Stimulated activated effector memory CD8-positive, alpha-beta T cell treated with anti-CD3 and anti-CD28 coated beads, Interleukin-12 subunit alpha, Interleukin-12 subunit beta, amount 100 ng/mL, for 72 hours (primary cell): ENCODE results near the gene GRAMD1A.

Source experiments
- ATAC-seq: fragments of 150-1000 bp; cut with Tn5 transposase; 2 replicates; pipeline ENCODE4 v1.10.0; 2021
- DNase-seq, 2 donors: peaks; one replicate each; pipeline ENCODE4 v3.0.0; 2021 to 2022; ENCODE audit warnings: low spot score in 2 of 2
- H3K27ac Mint-ChIP-seq: one replicate; pipeline ENCODE4 v1.8.0; 2022; ENCODE audit warnings: mild to moderate bottlenecking, mixed read lengths
- H3K36me3 Mint-ChIP-seq: one replicate; pipeline ENCODE4 v1.8.0; 2022; ENCODE audit warnings: mild to moderate bottlenecking, mixed read lengths
- H3K4me1 Mint-ChIP-seq: one replicate; pipeline ENCODE4 v1.8.0; 2022; ENCODE audit warnings: mixed read lengths
- H3K4me3 Mint-ChIP-seq: one replicate; pipeline ENCODE4 v1.8.0; 2022; ENCODE audit warnings: mild to moderate bottlenecking, mixed read lengths
- H3K9me3 Mint-ChIP-seq: one replicate; pipeline ENCODE4 v1.8.0; 2022; ENCODE audit warnings: mixed read lengths

GRAMD1A gene

GRCh38 chr19:35069696-35070095, 69.6 kb downstream of the GRAMD1A start:
- no peak overlapping the region for H3K27ac Mint-ChIP-seq
- no peaks in the 10 kb centered on the region for H3K9me3 Mint-ChIP-seq
- H3K4me3 Mint-ChIP-seq, result no peak overlapping the region
- no peak for DNase-seq
- H3K36me3 Mint-ChIP-seq, result no peaks in the 10 kb centered on the region
- no peak for ATAC-seq
- H3K4me1 Mint-ChIP-seq, result peaks cover 8% of the 10 kb centered on the region

GRCh38 chr19:35070471-35070870, 70.3 kb downstream of the GRAMD1A start:
- Mint-ChIP-seq H3K9me3 (no peaks in the 10 kb centered on the region), H3K36me3 (no peaks in the 10 kb centered on the region), H3K27ac (no peak overlapping the region), H3K4me1 (peaks cover 8% of the 10 kb centered on the region), H3K4me3 (no peak overlapping the region)
- ATAC-seq (no peak), DNase-seq (no peak)

DNA sequence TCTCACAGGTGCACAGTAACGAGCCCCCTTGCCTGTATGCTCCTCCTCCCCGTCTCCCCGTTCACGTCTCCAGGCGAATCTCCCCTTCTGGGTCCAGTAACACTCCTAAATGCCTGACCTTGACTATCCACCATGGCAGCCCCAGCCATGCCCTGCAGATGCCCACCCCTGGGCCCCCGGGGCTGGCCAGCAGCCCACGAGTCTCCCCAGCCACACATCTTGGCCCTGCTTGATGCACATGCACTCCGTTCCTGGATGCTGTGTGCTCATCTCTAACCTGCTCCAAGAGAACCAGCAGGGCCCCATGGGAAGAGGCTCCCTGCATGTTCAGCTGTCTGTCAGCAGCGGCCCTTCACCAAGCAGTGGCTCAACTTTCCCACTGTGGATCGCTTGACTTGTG, 73.4 kb downstream of the GRAMD1A start:
- Mint-ChIP-seq H3K4me1 (no peaks in the 10 kb centered on the region), H3K36me3 (no peaks in the 10 kb centered on the region), H3K4me3 (no peak overlapping the region), H3K27ac (no peak overlapping the region), H3K9me3 (no peaks in the 10 kb centered on the region)
- ATAC-seq, result no peak
- DNase-seq, result no peak

- ATAC-seq (peak; percentile 8), DNase-seq (no peak)
- no peaks in the 10 kb centered on the region for H3K9me3 Mint-ChIP-seq
- no peaks in the 10 kb centered on the region for H3K4me1 Mint-ChIP-seq
- H3K27ac Mint-ChIP-seq, result no peak overlapping the region
- H3K36me3 Mint-ChIP-seq, result no peaks in the 10 kb centered on the region
- H3K4me3 Mint-ChIP-seq, result no peak overlapping the region
Measured at GRCh38 chr19:35073941-35074340, 73.8 kb downstream of the GRAMD1A start.

DNA sequence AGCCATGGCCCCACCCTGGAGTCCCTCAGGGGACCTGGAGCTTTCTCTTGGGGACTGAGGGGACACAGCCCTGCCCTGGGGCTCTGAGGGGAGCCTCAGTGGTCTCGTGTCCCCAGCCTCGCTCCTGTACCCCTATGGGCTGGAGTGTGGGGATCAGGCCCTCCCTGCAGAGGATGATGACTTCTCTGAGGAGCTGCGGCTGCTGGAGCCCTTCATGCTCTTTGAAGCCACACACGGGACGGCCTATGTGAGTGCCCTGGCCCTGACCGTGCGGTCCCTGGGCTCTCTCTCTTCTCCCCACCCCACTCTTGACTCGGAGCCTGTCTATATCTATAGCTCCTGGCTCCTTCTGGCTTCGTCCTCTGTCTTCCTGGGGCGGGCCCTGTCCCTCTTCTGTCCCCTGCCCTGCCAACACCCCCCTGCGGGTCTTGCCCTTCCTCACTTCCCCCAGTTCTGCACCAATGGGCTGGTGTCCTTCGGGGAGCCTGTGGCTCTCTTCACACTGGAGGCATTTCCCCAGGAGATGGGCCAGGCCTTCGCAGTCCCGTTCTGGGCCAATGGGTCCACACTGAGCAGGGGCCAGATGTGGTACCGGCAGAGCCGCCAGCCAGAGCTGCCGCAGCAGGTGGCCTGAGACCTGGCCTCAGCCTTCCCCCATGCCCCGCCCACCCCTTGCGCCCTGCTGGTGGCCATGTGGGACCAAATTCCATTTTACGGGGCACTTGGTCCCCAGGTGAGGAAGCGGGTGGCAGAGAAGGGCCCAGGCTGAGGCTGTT, 74.5 kb downstream of the GRAMD1A start:
- Mint-ChIP-seq H3K9me3 (no peaks in the 10 kb centered on the region), H3K4me3 (no peak overlapping the region), H3K4me1 (no peaks in the 10 kb centered on the region), H3K27ac (no peak overlapping the region), H3K36me3 (no peaks in the 10 kb centered on the region)
- no peak for DNase-seq
- ATAC-seq, result peak; percentile 24

DNA sequence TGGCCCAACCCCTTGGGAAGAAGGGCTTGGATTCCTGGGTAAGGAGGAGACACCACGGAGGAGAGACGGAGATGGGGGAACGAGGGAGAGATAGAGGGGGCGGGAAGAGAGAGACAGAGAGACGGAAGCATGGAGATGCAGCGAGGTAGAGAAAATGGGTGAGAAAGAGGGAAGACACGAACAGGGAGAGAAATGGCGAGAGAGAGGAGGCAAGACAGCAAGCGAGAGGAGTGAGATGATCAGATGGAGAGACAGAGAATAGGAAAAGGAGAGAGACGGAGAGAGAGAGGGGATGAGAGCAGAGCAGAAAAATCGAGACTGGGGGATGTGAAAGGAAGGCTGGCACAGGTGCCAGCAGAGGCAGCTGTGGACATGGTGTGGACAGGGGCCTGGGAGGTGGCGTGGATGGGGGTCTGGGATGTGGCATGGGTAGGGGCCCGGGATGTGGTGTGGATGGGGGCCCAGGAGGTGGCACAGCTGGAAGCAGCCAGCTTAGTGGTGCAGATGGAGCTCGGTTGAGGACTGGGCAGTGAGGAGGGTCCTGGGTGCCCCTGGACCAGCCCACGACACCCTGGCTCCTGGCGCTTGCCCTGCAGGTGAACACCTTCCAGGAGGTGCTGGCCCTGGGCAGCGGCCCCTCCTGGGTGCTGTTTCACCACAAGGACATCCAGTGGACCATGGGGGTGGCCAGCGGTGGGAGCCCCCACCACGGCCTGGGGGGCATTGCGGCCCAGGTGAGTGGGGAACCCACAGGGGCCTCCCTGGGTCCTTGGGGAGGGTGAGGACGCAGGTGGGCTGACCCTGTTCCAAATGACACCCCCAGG, 75.3 kb downstream of the GRAMD1A start:
- Mint-ChIP-seq H3K4me1 (no peaks in the 10 kb centered on the region), H3K27ac (no peak overlapping the region), H3K36me3 (no peaks in the 10 kb centered on the region), H3K9me3 (no peaks in the 10 kb centered on the region), H3K4me3 (no peak overlapping the region)
- no peak for ATAC-seq
- DNase-seq, result no peak

DNA sequence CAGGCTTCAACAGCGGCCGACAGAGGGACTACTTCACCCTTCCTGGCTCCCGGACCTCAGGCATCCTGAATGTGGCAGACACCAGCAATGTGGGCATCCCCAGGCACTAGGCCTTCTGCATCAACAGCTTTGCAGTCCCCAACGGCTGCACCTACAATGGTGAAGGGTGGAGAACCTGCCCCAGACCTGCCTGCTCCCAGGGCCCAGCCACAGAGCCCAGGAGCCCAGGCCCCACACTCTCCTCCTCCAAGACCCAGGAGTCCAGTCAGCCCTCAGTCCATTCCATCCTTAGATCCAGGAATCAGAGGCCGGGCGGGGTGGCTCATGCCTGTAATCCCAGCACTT, 75.9 kb downstream of the GRAMD1A start:
- H3K4me1 Mint-ChIP-seq, result no peaks in the 10 kb centered on the region
- ATAC-seq, result no peak
- DNase-seq, result no peak
- no peaks in the 10 kb centered on the region for H3K36me3 Mint-ChIP-seq
- no peaks in the 10 kb centered on the region for H3K9me3 Mint-ChIP-seq
- H3K27ac Mint-ChIP-seq, result no peak overlapping the region
- H3K4me3 Mint-ChIP-seq, result no peak overlapping the region
